Duodenal mucosa (tissue), 2 donors: ENCODE data around the gene MAD2L2.
A peak's percentile ranks its signal among the peaks of the same experiment; 100 is the strongest.

Experiments used
- H3K27ac ChIP-seq: one replicate; pipeline ENCODE4 v1.7.0; 2013; ENCODE audit warnings: low read depth, low read length
- H3K27me3 ChIP-seq, 2 donors: one replicate each; pipeline ENCODE4 v1.7.0; 2013; ENCODE audit warnings: low read length in 2 of 2, control low read depth in 1 of 2; ENCODE audit not compliant: insufficient read depth in 2 of 2, control insufficient read depth in 1 of 2
- H3K36me3 ChIP-seq, 2 donors: one replicate each; pipeline ENCODE4 v1.7.0; 2013; ENCODE audit warnings: low read length in 2 of 2, control low read depth in 1 of 2; ENCODE audit not compliant: insufficient read depth in 2 of 2, control insufficient read depth in 1 of 2
- H3K4me1 ChIP-seq, 2 donors: one replicate each; pipeline ENCODE4 v1.7.0; 2013; ENCODE audit warnings: low read length in 2 of 2, control low read depth in 1 of 2; ENCODE audit not compliant: insufficient read depth in 2 of 2, control insufficient read depth in 1 of 2
- H3K4me3 ChIP-seq, 2 donors: one replicate each; pipeline ENCODE4 v1.7.0; 2013; ENCODE audit warnings: low read length in 2 of 2, low read depth in 1 of 2
- H3K9ac ChIP-seq, 2 donors: one replicate each; pipeline ENCODE4 v1.7.0; 2013; ENCODE audit warnings: low read length in 2 of 2, low read depth in 1 of 2
- H3K9me3 ChIP-seq, 2 donors: one replicate each; pipeline ENCODE4 v1.7.0; 2013; ENCODE audit warnings: low read length in 2 of 2, control low read depth in 1 of 2; ENCODE audit not compliant: control insufficient read depth in 1 of 2

MAD2L2 gene

GRCh38 chr1:11654137-11654938 is 26.6 kb downstream of the MAD2L2 start, which contains the start of the genes FBXO2 and FBXO44:
TSS of gene FBXO2 (minus strand) at chr1:11654429. CDS start at chr1:11654340, 89 bp downstream.
TSS of gene FBXO44 (plus strand) at chr1:11654877. CDS start at chr1:11655836, 959 bp downstream.
- no peak within 1 kb of the TSS for H3K27ac ChIP-seq
- no peaks in the 10 kb centered on the region for H3K9me3 ChIP-seq
- H3K36me3 ChIP-seq: no peaks in the 10 kb centered on the region
- H3K27me3 ChIP-seq: peaks cover 5 to 11% of the 10 kb centered on the region in 2 donors
- H3K9ac ChIP-seq: peak within 1 kb of the TSS; percentile 43 to 48
- H3K4me1 ChIP-seq: peaks cover 24 to 29% of the 10 kb centered on the region in 2 donors
- H3K4me3 ChIP-seq: peak within 1 kb of the TSS; percentile 63 to 70

GRCh38 chr1:11653861-11654136 is 27.1 kb downstream of the MAD2L2 start:
- H3K4me1 ChIP-seq: peaks cover 24 to 29% of the 10 kb centered on the region in 2 donors
- peak overlapping the region; percentile 52 to 70 for H3K4me3 ChIP-seq
- H3K9ac ChIP-seq: peak overlapping the region in 1 of 2 donors; percentile 25
- H3K9me3 ChIP-seq: no peaks in the 10 kb centered on the region
- no peaks in the 10 kb centered on the region for H3K36me3 ChIP-seq
- peaks cover 5 to 11% of the 10 kb centered on the region in 2 donors for H3K27me3 ChIP-seq
- no peak overlapping the region for H3K27ac ChIP-seq

GRCh38 chr1:11653101-11653860 is 27.7 kb downstream of the MAD2L2 start:
- no peaks in the 10 kb centered on the region for H3K36me3 ChIP-seq
- peak overlapping the region in 1 of 2 donors; percentile 70 for H3K4me3 ChIP-seq
- H3K4me1 ChIP-seq: peaks cover 24 to 34% of the 10 kb centered on the region in 2 donors
- no peaks in the 10 kb centered on the region for H3K9me3 ChIP-seq
- no peak overlapping the region for H3K27ac ChIP-seq
- H3K9ac ChIP-seq: peak overlapping the region; percentile 21 to 25
- H3K27me3 ChIP-seq: peaks cover 5 to 14% of the 10 kb centered on the region in 2 donors

GRCh38 chr1:11652203-11652780 is 28.7 kb downstream of the MAD2L2 start:
- Histone ChIP-seq H3K27ac (no peak overlapping the region), H3K36me3 (no peaks in the 10 kb centered on the region), H3K9ac (no peak overlapping the region), H3K4me3 (no peak overlapping the region), H3K9me3 (no peaks in the 10 kb centered on the region), H3K27me3 (peaks cover 5 to 16% of the 10 kb centered on the region in 2 donors), H3K4me1 (peaks cover 24 to 35% of the 10 kb centered on the region in 2 donors)

GRCh38 chr1:11651017-11651416 is 29.9 kb downstream of the MAD2L2 start:
- H3K4me1 ChIP-seq: peaks cover 24 to 35% of the 10 kb centered on the region in 2 donors

GRCh38 chr1:11650331-11650991 is 30.5 kb downstream of the MAD2L2 start:
- peaks cover 5 to 16% of the 10 kb centered on the region in 2 donors for H3K27me3 ChIP-seq
- peaks cover 21 to 30% of the 10 kb centered on the region in 2 donors for H3K4me1 ChIP-seq
- H3K9ac ChIP-seq: peak overlapping the region in 1 of 2 donors; percentile 12

More at GRCh38 chr1:11651017-11651416, 29.9 kb downstream of the MAD2L2 start:
- no peak overlapping the region for H3K27ac ChIP-seq
- H3K9me3 ChIP-seq: no peaks in the 10 kb centered on the region
- peak overlapping the region in 1 of 2 donors; percentile 28 for H3K4me3 ChIP-seq
- peaks cover 5 to 16% of the 10 kb centered on the region in 2 donors for H3K27me3 ChIP-seq
- H3K36me3 ChIP-seq: no peaks in the 10 kb centered on the region
- H3K9ac ChIP-seq: no peak overlapping the region

GRCh38 chr1:11649624-11650330 is 31.2 kb downstream of the MAD2L2 start:
- H3K36me3 ChIP-seq: no peaks in the 10 kb centered on the region
- H3K27me3 ChIP-seq: peaks cover 5 to 16% of the 10 kb centered on the region in 2 donors
- peaks cover 17 to 25% of the 10 kb centered on the region in 2 donors for H3K4me1 ChIP-seq
- H3K9ac ChIP-seq: peak overlapping the region in 1 of 2 donors; percentile 12
- no peaks in the 10 kb centered on the region for H3K9me3 ChIP-seq
- no peak overlapping the region for H3K4me3 ChIP-seq
- no peak overlapping the region for H3K27ac ChIP-seq

More at GRCh38 chr1:11650331-11650991, 30.5 kb downstream of the MAD2L2 start:
- Histone ChIP-seq H3K4me3 (peak overlapping the region in 1 of 2 donors; percentile 28), H3K36me3 (no peaks in the 10 kb centered on the region), H3K27ac (no peak overlapping the region), H3K9me3 (no peaks in the 10 kb centered on the region)

GRCh38 chr1:11649237-11649623 is 31.7 kb downstream of the MAD2L2 start:
- no peak overlapping the region for H3K4me3 ChIP-seq
- H3K4me1 ChIP-seq: peaks cover 17 to 25% of the 10 kb centered on the region in 2 donors
- no peaks in the 10 kb centered on the region for H3K36me3 ChIP-seq
- H3K9ac ChIP-seq: no peak overlapping the region
- peaks cover 5 to 16% of the 10 kb centered on the region in 2 donors for H3K27me3 ChIP-seq
- H3K27ac ChIP-seq: no peak overlapping the region
- no peaks in the 10 kb centered on the region for H3K9me3 ChIP-seq

- Histone ChIP-seq H3K9ac (no peak overlapping the region), H3K4me3 (peak overlapping the region in 1 of 2 donors; percentile 21), H3K27me3 (peaks cover 5 to 16% of the 10 kb centered on the region in 2 donors), H3K27ac (no peak overlapping the region), H3K9me3 (no peaks in the 10 kb centered on the region), H3K4me1 (peaks cover 14 to 21% of the 10 kb centered on the region in 2 donors), H3K36me3 (no peaks in the 10 kb centered on the region)
Observed at GRCh38 chr1:11648732-11649158, 32.2 kb downstream of the MAD2L2 start.
